Activated CD4-positive, alpha-beta T cell treated with anti-CD3 and anti-CD28 coated beads, Interleukin-2, amount 50 U/mL, for 24 hours (primary cell): ENCODE data around the gene DCAF15.

Experiments
- DNase-seq, 2 donors: peaks; one replicate each; pipeline ENCODE4 v3.0.0-alpha.2; 2020; ENCODE audit warnings: low read depth in 1 of 2, low spot score in 1 of 2

Gene DCAF15

GRCh38 chr19:13929956-13930355 is 22.4 kb upstream of the DCAF15 start:
- no peak for DNase-seq

- no peak for DNase-seq
Measured at GRCh38 chr19:13930402-13930801, 21.9 kb upstream of the DCAF15 start.

GRCh38 chr19:13931391-13932148 is 20.7 kb upstream of the DCAF15 start:
- no peak for DNase-seq

GRCh38 chr19:13932149-13932637 is 20.1 kb upstream of the DCAF15 start:
- no peak for DNase-seq

- DNase-seq, result no peak
Measured at GRCh38 chr19:13932911-13933393, 19.4 kb upstream of the DCAF15 start.

GRCh38 chr19:13934785-13935109 is 17.6 kb upstream of the DCAF15 start:
- no peak for DNase-seq

- no peak for DNase-seq
Measured at GRCh38 chr19:13935765-13936510, 16.4 kb upstream of the DCAF15 start.

- no peak for DNase-seq
Measured at GRCh38 chr19:13937479-13938300, 14.6 kb upstream of the DCAF15 start.

- DNase-seq, result no peak
Measured at GRCh38 chr19:13938301-13939064, 13.8 kb upstream of the DCAF15 start, which contains the start of gene PODNL1. TSS of gene PODNL1 (minus strand) at chr19:13938417. CDS start at chr19:13938181, 236 bp downstream.

GRCh38 chr19:13942023-13942684 is 10.2 kb upstream of the DCAF15 start:
- no peak for DNase-seq

GRCh38 chr19:13946414-13946813 is 5.9 kb upstream of the DCAF15 start:
- no peak for DNase-seq

- DNase-seq, result no peak
Measured at GRCh38 chr19:13951043-13951442, 1.3 kb upstream of the DCAF15 start.

GRCh38 chr19:13951799-13952153 is 533 bp upstream of the DCAF15 start:
- DNase-seq, result no peak

- DNase-seq, result no peak
Measured at GRCh38 chr19:13952931-13953531, 722 bp downstream of the DCAF15 start.

- no peak for DNase-seq
Measured at GRCh38 chr19:13954185-13954584, 1.9 kb downstream of the DCAF15 start.

GRCh38 chr19:13955662-13956364 is 3.5 kb downstream of the DCAF15 start:
- DNase-seq, result no peak

GRCh38 chr19:13956365-13956744 is 4.0 kb downstream of the DCAF15 start:
- DNase-seq, result no peak

GRCh38 chr19:13957051-13957450 is 4.7 kb downstream of the DCAF15 start:
- DNase-seq, result no peak

GRCh38 chr19:13958043-13958442 is 5.7 kb downstream of the DCAF15 start:
- no peak for DNase-seq
